ENCODE data around the gene SLCO4A1.
"Not testable (repeated sequence)": the region's sequence is repeated elsewhere in the genome, so short reads cannot be mapped to it uniquely, and the experiment has no call there.

The SLCO4A1 gene

DNA sequence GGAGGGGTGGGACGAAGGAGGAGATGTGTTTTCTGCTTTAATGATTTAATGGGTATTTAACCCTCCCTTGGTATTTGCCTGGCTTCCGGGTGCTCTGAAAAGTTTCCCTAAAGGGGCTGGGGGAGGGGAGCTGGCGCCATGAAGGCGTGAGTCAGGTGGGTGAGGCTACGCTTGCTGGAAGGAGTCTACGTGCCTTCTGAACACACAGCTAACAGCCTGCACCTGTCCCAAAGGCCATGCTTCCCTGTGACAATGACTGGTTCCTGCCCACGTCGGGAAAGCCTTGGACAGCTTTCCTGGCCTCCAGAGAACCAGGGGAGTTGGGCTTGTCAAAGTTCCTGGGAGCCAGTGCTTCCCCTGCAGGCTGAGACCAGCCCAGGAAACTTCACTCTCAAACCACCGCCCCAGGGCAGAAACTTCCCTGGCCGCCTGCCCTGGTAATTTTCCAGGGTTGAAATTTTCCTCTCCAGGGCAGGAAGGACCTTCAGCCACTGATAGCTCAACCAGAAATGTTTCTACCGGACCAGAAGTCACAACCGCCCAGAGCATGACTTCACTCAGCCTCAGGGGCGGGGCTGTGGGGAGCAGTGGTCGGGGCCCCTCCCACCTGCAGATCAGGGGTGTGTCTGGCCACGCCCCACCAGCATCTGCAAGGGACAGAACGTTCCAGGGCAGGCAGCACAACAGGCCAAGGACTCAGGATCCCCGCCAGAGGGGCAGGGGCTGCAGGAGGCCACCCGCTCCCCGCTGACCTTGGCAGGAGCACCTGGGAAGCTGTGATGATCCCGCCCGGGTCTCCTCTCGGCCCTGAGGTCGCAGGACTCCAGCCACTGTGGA, 18.6 kb upstream of the SLCO4A1 start:
- peak; percentile 99 for DNase-seq (ENCODE audit: low spot score)

GRCh38 chr20:62624325-62624690, 18.0 kb upstream of the SLCO4A1 start:
- no peak for DNase-seq (ENCODE audit: low spot score)

GRCh38 chr20:62624719-62625453, 17.4 kb upstream of the SLCO4A1 start:
- DNase-seq (ENCODE audit: low spot score): no peak

DNA sequence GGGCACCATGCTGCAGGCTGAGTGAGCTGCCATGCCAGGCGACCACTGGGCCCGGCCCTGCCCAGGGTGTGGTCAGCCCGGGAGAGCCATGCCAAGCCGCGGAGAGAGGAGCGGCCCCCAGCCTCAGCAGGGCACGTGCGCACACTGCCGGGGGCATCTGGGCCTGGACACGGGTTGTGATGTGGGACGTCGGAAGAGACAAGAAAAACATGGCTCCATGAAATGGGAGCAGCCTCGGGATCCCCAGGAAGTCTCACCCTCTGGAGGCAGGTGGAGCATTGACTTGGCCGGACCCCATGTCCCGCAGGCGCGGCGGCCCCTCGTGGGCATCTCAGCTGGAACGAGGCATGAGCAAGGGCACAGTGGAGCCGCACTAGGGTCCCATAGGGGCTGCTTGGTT, 16.8 kb upstream of the SLCO4A1 start:
- no peak for DNase-seq (ENCODE audit: low spot score)

DNA sequence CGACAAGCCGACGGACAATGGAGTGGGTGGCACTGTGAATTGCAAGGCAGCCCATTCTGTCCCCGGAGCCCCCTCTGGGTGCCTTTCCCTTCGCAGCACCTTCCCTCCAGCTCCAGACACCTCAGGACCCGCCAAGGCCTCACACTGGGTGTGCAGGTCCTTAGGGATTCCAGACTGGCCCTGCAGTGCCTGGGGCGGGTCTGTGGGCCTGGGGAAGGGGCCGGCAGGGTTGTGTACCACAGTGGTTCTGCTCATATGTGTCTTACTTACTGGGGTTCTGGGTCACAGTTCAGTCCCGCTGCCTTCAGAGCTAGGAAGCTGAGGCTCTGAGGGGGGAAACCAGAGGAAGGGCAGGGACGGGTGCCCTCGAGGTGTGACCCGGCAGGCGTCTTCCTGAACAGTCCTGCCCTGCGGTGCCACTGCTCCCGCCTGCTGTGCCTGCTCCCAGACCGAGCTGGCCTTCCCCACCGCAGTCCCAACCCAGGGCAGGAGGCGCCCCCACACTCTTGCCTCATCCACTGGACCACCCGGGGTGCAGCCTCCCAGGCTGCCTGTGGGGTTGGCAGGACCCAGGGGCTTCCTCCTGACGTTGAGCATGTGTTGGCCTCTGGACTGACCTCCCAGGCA, 16.3 kb upstream of the SLCO4A1 start:
- no peak for DNase-seq (ENCODE audit: low spot score)

DNA sequence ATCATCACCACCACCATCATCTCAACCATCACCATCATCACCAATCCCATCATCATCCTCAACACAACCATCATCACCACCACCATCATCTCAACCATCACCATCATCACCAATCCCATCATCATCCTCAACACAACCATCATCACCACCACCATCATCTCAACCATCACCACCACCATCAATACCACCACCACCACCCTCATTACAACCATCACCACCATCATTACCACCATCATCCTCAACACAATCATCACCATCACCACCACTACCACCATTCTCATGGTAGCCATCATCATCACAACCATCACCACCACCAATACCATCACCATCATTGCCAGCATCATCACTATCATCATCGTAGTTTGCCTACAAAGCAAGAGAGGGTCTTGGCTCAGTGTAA, 14.9 kb upstream of the SLCO4A1 start:
- not testable (repeated sequence) for DNase-seq (ENCODE audit: low spot score)

DNA sequence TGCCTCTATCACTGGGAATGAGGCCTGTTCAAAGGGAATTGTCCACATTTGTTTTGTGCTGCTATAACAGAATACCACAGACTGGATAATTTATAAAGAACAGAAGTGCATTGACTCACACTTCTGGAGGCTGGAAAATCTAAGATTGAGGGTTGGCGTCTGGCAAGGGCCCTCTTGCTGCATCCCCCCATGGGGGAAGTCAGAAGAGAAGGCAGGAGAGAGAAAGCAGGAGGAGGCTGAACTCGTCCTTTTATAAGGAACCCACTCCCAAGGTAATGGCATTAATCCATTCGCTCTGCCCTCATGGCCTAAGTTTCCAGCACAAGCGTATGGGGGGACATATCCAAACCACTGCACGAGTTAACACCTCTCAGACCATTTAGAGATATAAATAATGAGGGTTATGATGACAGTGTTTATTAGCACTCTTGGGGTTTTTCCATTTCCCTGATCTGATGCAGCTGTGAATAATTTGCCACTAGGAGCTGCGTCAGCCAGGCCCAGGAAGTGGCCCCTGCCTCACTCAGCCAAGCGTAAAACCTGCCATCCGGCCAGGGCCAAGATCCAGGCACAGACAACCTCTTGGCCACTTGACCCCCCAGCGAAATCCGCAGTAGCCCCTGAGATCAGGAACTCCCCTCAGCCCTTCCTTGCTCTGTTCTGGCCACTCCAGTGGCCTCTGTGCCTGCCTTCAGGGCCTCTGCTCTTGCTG, 14.2 kb upstream of the SLCO4A1 start:
- no peak for DNase-seq (ENCODE audit: low spot score)

- DNase-seq (ENCODE audit: low spot score): no peak
Observed at GRCh38 chr20:62628691-62629090, 13.6 kb upstream of the SLCO4A1 start.

DNA sequence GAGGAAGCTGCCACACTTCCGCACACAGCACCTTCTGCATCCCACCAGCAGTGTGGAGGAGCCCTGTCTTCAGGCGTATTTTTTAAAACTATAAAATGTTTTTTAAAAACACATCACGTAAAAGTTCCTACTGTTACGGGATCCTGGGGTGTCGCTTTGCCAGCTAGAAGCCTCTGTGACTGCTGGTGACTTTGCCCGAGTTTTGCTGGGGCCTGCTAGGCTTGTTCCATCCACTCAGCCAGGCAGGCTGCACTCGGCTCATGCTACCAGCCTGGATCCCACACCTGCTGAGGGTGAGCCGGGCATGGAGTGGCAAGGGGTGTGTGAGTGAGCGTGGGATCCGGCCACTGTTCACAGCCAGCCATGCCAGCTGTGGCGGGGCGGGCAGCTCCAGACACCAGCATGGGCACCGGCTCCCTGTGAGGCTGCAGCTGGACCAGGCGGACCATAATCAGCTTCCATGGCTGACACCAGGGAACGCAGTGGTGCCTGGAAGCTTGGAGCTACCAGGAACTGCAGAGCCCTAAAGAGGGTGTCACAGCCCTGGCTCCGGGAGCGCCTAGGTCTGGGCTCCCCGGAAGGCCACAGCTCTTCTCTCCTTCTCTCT, 12.3 kb upstream of the SLCO4A1 start:
- no peak for DNase-seq (ENCODE audit: low spot score)

- no peak for DNase-seq (ENCODE audit: low spot score)
Observed at GRCh38 chr20:62631336-62632308, 10.7 kb upstream of the SLCO4A1 start.

- no peak for DNase-seq (ENCODE audit: low spot score)
Observed at GRCh38 chr20:62632575-62633090, 9.7 kb upstream of the SLCO4A1 start.

DNA sequence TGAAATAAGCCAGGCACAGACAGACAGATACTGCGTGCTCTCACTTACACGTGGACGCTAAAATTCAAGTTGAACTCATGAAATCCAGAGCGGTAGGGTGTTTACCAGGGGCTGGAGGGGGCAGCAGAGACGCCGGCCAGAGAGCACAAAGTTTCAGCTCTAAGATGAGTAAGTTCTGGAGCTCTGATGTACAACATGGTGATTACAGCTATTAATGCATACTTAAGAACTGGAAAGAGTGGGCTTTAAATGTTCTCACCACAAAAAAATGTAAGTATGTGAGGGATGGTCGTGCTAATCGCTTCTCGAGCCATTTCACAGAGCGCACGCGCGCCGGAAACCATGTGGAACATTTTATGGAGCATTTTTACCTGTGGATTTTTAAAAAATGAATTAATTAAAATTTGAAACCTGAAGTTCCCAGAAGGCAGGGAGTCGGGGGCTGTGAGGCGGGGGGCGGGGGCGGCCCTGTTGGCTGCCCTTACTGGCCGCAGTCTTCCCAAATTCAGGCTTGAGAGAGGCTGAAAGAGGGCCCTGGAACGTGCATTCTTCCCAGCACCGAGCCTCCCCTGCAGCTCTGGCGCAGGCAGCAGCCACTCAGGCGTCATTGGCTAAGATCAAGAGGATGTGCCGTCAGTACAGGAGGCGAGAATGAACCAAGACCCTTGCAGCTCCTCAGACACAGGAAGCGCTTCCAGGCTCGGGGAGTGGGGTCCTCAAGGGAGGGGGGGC, 8.5 kb upstream of the SLCO4A1 start:
- no peak for DNase-seq (ENCODE audit: low spot score)

DNA sequence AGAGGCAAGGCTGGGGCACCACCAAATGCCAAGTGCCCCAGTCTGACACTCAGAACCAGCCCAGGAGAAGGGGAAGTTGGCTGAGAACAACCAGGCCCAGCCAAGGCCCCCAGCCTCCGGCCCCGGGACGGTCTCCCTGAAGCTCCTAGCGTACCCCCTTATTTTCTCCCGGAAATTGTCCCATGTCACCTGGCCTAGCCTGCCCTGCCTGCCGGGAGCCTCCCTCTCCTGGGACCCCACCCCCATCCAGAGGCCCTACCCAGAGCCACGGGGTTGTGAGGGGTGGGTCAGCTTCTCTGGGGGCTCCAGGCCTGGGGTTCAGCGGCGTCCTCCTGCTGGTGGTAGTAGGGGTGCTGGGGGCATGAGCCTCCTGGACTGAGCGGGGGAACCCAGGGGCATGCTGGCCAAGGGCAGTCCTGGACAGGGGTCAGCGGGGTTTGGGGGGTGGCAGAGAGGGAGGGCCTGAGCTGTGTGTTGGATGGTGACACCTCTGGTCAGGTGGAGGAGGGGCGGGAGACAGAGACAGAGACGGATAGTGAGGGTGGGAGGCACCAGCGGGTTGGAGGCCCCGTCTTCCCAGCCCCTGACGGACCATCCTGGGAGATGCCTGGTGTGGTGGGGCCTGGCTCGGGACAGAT, 7.9 kb upstream of the SLCO4A1 start:
- no peak for DNase-seq (ENCODE audit: low spot score)

- no peak for DNase-seq (ENCODE audit: low spot score)
Observed at GRCh38 chr20:62635232-62635631, 7.1 kb upstream of the SLCO4A1 start.

DNA sequence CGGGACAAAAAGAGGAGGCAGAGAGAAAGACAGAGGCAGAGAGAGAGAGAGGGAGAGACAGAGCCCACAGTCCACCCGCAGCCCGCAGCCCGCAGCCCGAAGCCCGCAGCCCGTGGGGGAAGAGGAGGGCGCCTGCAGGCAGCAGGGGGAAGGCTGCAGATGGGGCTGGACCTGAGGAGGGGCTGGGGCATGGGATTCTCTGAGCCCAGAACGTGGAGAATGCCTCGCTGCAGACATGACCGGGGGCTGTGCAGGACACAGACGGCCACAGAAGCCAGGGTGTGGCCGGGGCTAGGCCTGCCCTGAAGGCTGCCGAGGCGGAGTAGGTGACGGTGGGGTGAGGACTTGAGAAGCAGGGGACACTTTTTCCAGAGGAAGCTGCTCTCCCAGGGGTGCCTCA, 6.5 kb upstream of the SLCO4A1 start:
- DNase-seq (ENCODE audit: low spot score): peak; percentile 52

- no peak for DNase-seq (ENCODE audit: low spot score)
Observed at GRCh38 chr20:62636446-62636845, 5.9 kb upstream of the SLCO4A1 start.

- DNase-seq (ENCODE audit: low spot score): no peak
Observed at GRCh38 chr20:62637110-62637509, 5.2 kb upstream of the SLCO4A1 start.

DNA sequence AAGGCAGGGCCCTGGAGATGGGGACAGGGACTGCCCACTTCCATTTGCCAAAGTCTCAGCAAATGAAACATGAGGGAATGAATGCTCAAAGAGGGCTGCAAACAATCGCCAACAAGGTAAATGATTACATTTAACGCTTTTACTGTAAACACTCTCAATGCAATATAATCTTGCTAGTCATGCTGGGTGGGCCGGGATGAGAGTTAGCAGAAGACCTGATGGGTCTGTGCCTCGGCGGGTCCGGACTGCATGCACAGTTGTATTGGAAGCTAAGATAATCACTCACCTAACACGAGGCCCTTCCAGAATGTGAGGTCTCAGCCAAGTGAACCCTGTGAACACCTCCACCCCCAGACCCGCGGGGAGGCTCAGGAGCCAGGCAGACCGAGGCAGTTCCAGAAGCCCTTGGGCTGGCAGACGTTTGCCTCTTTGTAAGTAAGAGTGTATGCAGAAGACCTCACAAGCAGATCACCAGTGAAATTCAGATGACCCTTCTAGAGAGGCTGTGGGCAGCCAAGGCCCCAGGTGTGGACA, 4.7 kb upstream of the SLCO4A1 start:
- DNase-seq (ENCODE audit: low spot score): no peak

GRCh38 chr20:62638055-62638570, 4.2 kb upstream of the SLCO4A1 start:
- DNase-seq (ENCODE audit: low spot score): no peak

Measured in iPS-NIHi11 (cell line).